ENCODE data around the gene RHBDD1. TPM values are rescaled to one million over a fixed set of nuclear protein-coding genes. Genes with fewer than 3 reads are reported as not detected.

RHBDD1 gene
- total RNA-seq, 1 donor from 2014 or later: 34.3 TPM

GRCh38 chr2:226874749-226875148 lies 38.9 kb downstream of the RHBDD1 start:
- H3K4me1 Mint-ChIP-seq: peaks cover 25% of the 10 kb centered on the region
- peaks cover 6% of the 10 kb centered on the region for H3K9me3 Mint-ChIP-seq
- H3K4me3 Mint-ChIP-seq: no peak overlapping the region
- H3K36me3 Mint-ChIP-seq (ENCODE audit: low read depth): peaks cover 19% of the 10 kb centered on the region
- no peak overlapping the region for H3K27ac Mint-ChIP-seq (ENCODE audit: unreplicated experiment)
- H3K27me3 Mint-ChIP-seq (ENCODE audit: low read depth): no peaks in the 10 kb centered on the region
- no peak for DNase-seq (ENCODE audit: low read depth, low spot score)
- no peak for TF ChIP-seq CTCF (conservative IDR thresholded peaks at IDR 0.05)

- H3K4me1 Mint-ChIP-seq: peaks cover 23% of the 10 kb centered on the region
- no peak for TF ChIP-seq CTCF (conservative IDR thresholded peaks at IDR 0.05)
- no peaks in the 10 kb centered on the region for H3K27me3 Mint-ChIP-seq (ENCODE audit: low read depth)
- peaks cover 19% of the 10 kb centered on the region for H3K36me3 Mint-ChIP-seq (ENCODE audit: low read depth)
- no peak overlapping the region for H3K27ac Mint-ChIP-seq (ENCODE audit: unreplicated experiment)
- no peak for DNase-seq (ENCODE audit: low read depth, low spot score)
- H3K9me3 Mint-ChIP-seq: peaks cover 6% of the 10 kb centered on the region
- H3K4me3 Mint-ChIP-seq: no peak overlapping the region
Observed at GRCh38 chr2:226875438-226876225, 39.8 kb downstream of the RHBDD1 start.

- Mint-ChIP-seq H3K9me3 (peaks cover 9% of the 10 kb centered on the region), H3K4me1 (peaks cover 23% of the 10 kb centered on the region)
- TF ChIP-seq CTCF (conservative IDR thresholded peaks at IDR 0.05): no peak
Observed at GRCh38 chr2:226877491-226877890, 41.6 kb downstream of the RHBDD1 start.

GRCh38 chr2:226881287-226881686 lies 45.4 kb downstream of the RHBDD1 start:
- no peak for DNase-seq (ENCODE audit: low read depth, low spot score)
- H3K4me3 Mint-ChIP-seq: no peak overlapping the region
- TF ChIP-seq CTCF (conservative IDR thresholded peaks at IDR 0.05): no peak
- H3K27ac Mint-ChIP-seq (ENCODE audit: unreplicated experiment): no peak overlapping the region
- peaks cover 3% of the 10 kb centered on the region for H3K9me3 Mint-ChIP-seq
- H3K27me3 Mint-ChIP-seq (ENCODE audit: low read depth): no peaks in the 10 kb centered on the region
- H3K4me1 Mint-ChIP-seq: peaks cover 5% of the 10 kb centered on the region
- H3K36me3 Mint-ChIP-seq (ENCODE audit: low read depth): peaks cover 17% of the 10 kb centered on the region

More at GRCh38 chr2:226877491-226877890, 41.6 kb downstream of the RHBDD1 start:
- Mint-ChIP-seq H3K4me3 (no peak overlapping the region), H3K27me3 (ENCODE audit: low read depth) (no peaks in the 10 kb centered on the region), H3K36me3 (ENCODE audit: low read depth) (peaks cover 29% of the 10 kb centered on the region), H3K27ac (ENCODE audit: unreplicated experiment) (no peak overlapping the region)
- DNase-seq (ENCODE audit: low read depth, low spot score): no peak

GRCh38 chr2:226882606-226883005 lies 46.8 kb downstream of the RHBDD1 start:
- H3K27me3 Mint-ChIP-seq (ENCODE audit: low read depth): no peaks in the 10 kb centered on the region
- no peak overlapping the region for H3K27ac Mint-ChIP-seq (ENCODE audit: unreplicated experiment)
- peaks cover 3% of the 10 kb centered on the region for H3K9me3 Mint-ChIP-seq
- peaks cover 17% of the 10 kb centered on the region for H3K36me3 Mint-ChIP-seq (ENCODE audit: low read depth)
- H3K4me3 Mint-ChIP-seq: no peak overlapping the region
- TF ChIP-seq CTCF (conservative IDR thresholded peaks at IDR 0.05): no peak
- peaks cover 3% of the 10 kb centered on the region for H3K4me1 Mint-ChIP-seq
- no peak for DNase-seq (ENCODE audit: low read depth, low spot score)
